ENCODE data around the gene KCNK3. TPM values are rescaled to one million over a fixed set of nuclear protein-coding genes. Genes with fewer than 3 reads are reported as not detected.

The KCNK3 gene
- total RNA-seq, 4 donors from 2014 or later: 0.37 to 1.5 (median 0.82) TPM

DNA sequence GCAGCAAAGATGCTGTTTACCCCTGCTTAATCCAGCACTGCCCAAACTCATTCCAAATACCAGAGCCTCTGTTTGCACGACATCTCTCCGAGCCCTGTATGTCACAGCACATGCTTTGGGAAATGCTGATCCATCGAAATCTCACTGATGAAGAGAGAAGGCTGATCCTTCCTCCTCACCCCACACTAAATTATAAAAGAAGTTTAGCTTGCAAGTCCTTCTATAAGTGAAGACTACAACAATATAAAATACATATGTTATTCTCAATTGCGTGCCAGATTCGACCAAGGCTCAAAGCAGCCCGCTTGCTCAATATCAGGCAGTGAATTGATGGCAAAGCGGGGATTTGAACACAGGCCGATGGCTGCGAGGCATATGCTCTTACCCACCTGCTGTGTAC lies 40.9 kb downstream of the KCNK3 start:
- Histone ChIP-seq H3K4me1 (no peaks in the 10 kb centered on the region), H3K27me3 (no peaks in the 10 kb centered on the region), H3K36me3 (no peaks in the 10 kb centered on the region), H3K9me3 (no peaks in the 10 kb centered on the region), H3K4me3 (no peak overlapping the region), H3K27ac (no peak overlapping the region)
- no peak for TF ChIP-seq EP300 (IDR thresholded peaks at IDR 0.05; ENCODE audit: low read depth)
- no peak for TF ChIP-seq POLR2A (IDR thresholded peaks at IDR 0.05)
- no peak for TF ChIP-seq POLR2AphosphoS5 (IDR thresholded peaks at IDR 0.05)
- TF ChIP-seq, protein P1, sequence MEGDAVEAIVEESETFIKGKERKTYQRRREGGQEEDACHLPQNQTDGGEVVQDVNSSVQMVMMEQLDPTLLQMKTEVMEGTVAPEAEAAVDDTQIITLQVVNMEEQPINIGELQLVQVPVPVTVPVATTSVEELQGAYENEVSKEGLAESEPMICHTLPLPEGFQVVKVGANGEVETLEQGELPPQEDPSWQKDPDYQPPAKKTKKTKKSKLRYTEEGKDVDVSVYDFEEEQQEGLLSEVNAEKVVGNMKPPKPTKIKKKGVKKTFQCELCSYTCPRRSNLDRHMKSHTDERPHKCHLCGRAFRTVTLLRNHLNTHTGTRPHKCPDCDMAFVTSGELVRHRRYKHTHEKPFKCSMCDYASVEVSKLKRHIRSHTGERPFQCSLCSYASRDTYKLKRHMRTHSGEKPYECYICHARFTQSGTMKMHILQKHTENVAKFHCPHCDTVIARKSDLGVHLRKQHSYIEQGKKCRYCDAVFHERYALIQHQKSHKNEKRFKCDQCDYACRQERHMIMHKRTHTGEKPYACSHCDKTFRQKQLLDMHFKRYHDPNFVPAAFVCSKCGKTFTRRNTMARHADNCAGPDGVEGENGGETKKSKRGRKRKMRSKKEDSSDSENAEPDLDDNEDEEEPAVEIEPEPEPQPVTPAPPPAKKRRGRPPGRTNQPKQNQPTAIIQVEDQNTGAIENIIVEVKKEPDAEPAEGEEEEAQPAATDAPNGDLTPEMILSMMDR (IDR thresholded peaks at IDR 0.05): no peak
- in situ Hi-C loops (cut with MboI; ENCODE audit: low pct_ligation_motif_present in 1 of 4, low pct_unique_long_range_greater_than_20kb in 1 of 4, low sequenced_read_pairs in 3 of 4): loop anchor here in 1 of 4 donors (25.0 kb wide), 1 partner anchor 121 kb away; no protein-coding TSS in a partner anchor
- intact Hi-C loops (cut with DNase I; ENCODE audit: low total_unique reads): no loop called here
- no peak for DNase-seq
- WGBS, 2 donors (ENCODE audit: low coverage in 1 of 2): 70 to 84% methylated on average over 4 to 9 of the region's 9 CpGs

DNA sequence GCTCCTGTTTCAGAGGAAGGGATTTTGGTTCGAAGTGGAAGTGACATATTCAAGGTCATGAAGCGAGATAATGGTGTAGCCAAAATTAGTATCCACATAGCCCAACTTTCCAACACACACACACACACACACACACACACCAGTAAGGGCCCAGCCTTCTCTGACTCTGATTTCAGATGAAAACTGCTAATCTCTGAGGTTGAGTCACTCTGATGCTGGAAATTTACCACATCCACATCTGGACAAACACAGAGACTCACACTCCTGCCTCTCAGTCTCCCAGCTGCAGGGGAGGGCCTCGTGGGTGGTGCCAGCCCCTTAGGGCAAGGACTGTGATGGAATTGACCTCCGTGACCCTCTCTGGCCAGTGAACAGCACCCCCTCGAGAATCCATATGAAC lies 42.6 kb downstream of the KCNK3 start:
- Histone ChIP-seq H3K27ac (no peak overlapping the region), H3K4me1 (no peaks in the 10 kb centered on the region), H3K9me3 (no peaks in the 10 kb centered on the region), H3K4me3 (no peak overlapping the region), H3K27me3 (no peaks in the 10 kb centered on the region), H3K36me3 (no peaks in the 10 kb centered on the region)
- no peak for DNase-seq
- WGBS, 2 donors (ENCODE audit: low coverage in 1 of 2): 47% methylated on average over 5 of the region's 5 CpGs; no CpG with 5 or more reads in 1 of the 2 donors
- in situ Hi-C loops (cut with MboI; ENCODE audit: low pct_ligation_motif_present in 1 of 4, low pct_unique_long_range_greater_than_20kb in 1 of 4, low sequenced_read_pairs in 3 of 4): loop anchor here in 1 of 4 donors (25.0 kb wide), 1 partner anchor 123 kb away; no protein-coding TSS in a partner anchor
- intact Hi-C loops (cut with DNase I; ENCODE audit: low total_unique reads): no loop called here
- TF ChIP-seq POLR2A (IDR thresholded peaks at IDR 0.05): no peak
- TF ChIP-seq POLR2AphosphoS5 (IDR thresholded peaks at IDR 0.05): no peak
- TF ChIP-seq EP300 (IDR thresholded peaks at IDR 0.05; ENCODE audit: low read depth): no peak
- TF ChIP-seq, protein P1 (IDR thresholded peaks at IDR 0.05): no peak

DNA sequence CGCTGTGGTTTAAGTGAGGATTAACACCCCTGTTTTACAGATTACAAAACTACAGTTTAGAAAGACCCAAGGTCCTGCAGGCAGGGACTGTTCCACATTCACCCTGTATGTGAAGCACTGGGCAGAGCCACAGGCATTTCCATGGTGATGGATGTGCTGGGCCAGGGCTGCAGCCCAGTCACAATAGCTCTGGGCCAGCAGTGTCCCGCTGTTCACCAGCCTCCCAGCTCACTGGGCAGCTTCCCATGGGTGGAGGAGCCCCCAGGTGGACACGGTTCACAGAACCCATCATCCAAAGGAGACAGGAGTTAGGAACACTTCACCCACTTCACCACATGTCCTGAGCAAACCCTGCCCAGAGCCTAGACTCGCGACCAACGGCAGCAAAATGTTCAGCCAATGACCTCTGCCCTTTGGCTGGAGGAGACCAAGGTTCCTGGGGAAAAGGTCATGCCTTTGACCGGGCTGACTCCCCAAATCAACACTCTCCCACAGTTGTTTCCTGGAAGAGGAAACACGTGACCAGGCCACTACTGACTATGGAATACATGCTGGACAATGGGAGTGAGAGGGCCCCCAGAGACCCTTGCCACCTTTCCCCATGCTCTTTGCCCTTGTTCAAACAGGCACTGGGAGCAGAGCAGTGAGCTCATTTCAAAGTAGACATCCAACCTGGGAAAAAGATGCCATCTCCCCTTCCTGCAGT lies 43.5 kb downstream of the KCNK3 start:
- WGBS, 2 donors (ENCODE audit: low coverage in 1 of 2): 61 to 88% methylated on average over 1 to 8 of the region's 8 CpGs
- Histone ChIP-seq H3K4me3 (no peak overlapping the region), H3K4me1 (peaks cover 0 to 5% (median 0%) of the 10 kb centered on the region in 4 donors), H3K9me3 (no peaks in the 10 kb centered on the region), H3K27me3 (no peaks in the 10 kb centered on the region), H3K36me3 (no peaks in the 10 kb centered on the region), H3K27ac (no peak overlapping the region)
- intact Hi-C loops (cut with DNase I; ENCODE audit: low total_unique reads): no loop called here
- in situ Hi-C loops (cut with MboI; ENCODE audit: low pct_ligation_motif_present in 1 of 4, low pct_unique_long_range_greater_than_20kb in 1 of 4, low sequenced_read_pairs in 3 of 4): loop anchor here in 1 of 4 donors (25.0 kb wide), 1 partner anchor 124 kb away; no protein-coding TSS in a partner anchor
- DNase-seq: no peak
- TF ChIP-seq POLR2A (IDR thresholded peaks at IDR 0.05): no peak
- TF ChIP-seq, protein P1 (IDR thresholded peaks at IDR 0.05): no peak
- no peak for TF ChIP-seq POLR2AphosphoS5 (IDR thresholded peaks at IDR 0.05)
- TF ChIP-seq EP300 (IDR thresholded peaks at IDR 0.05; ENCODE audit: low read depth): no peak

DNA sequence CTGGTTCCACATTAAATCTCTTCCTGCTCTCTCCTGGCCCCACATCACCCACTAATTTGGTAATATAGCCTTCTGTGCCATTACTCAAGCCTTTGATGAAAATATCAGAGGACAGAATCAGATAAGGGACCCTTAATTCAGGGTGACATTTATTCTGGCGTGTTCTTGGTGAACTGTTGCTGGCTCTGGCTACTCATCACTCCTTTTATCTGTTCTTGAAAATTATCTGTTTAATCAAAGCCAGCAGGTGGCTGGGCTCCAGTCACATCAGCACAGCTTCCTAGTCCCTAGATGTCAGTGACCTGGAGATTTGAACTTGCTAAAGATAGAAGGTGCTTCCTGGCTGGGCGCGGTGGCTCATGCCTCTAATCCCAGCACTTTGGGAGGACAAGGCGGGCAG lies 44.7 kb downstream of the KCNK3 start:
- no peak overlapping the region for H3K4me3 ChIP-seq
- no peak for DNase-seq
- peaks cover 0 to 8% (median 0%) of the 10 kb centered on the region in 4 donors for H3K4me1 ChIP-seq
- in situ Hi-C loops (cut with MboI; ENCODE audit: low pct_ligation_motif_present in 1 of 4, low pct_unique_long_range_greater_than_20kb in 1 of 4, low sequenced_read_pairs in 3 of 4): loop anchor here in 1 of 4 donors (25.0 kb wide), 1 partner anchor 125 kb away; no protein-coding TSS in a partner anchor
- no peaks in the 10 kb centered on the region for H3K27me3 ChIP-seq
- H3K9me3 ChIP-seq: no peaks in the 10 kb centered on the region
- no peaks in the 10 kb centered on the region for H3K36me3 ChIP-seq
- 93% methylated on average over 4 of the region's 4 CpGs; no CpG with 5 or more reads in 1 of the 2 donors for WGBS, 2 donors (ENCODE audit: low coverage in 1 of 2)
- no peak for TF ChIP-seq POLR2AphosphoS5 (IDR thresholded peaks at IDR 0.05)
- no peak for TF ChIP-seq EP300 (IDR thresholded peaks at IDR 0.05; ENCODE audit: low read depth)
- TF ChIP-seq POLR2A (IDR thresholded peaks at IDR 0.05): no peak
- TF ChIP-seq, protein P1 (IDR thresholded peaks at IDR 0.05): no peak
- H3K27ac ChIP-seq: no peak overlapping the region
- intact Hi-C loops (cut with DNase I; ENCODE audit: low total_unique reads): no loop called here
